GM10248 (cell line): ENCODE results near the gene YWHAB.

Experiments
- CTCF ChIA-PET: fragments of 300-600 bp; sonication (Branson Sonifier 250); formaldehyde crosslinking; extraction: SDS; loops from one replicate; lab custom pipeline; 2021; ENCODE audit warnings: antibody characterized with exemption; lab: Yijun Ruan, JAX
- POLR2A ChIA-PET: fragments of 350-650 bp; sonication (Branson Sonifier 250); formaldehyde crosslinking; extraction: SDS; loops from one replicate; lab custom pipeline; 2020; ENCODE audit warnings: antibody characterized with exemption; lab: Yijun Ruan, JAX
- DNase-seq: peaks from one replicate; pipeline ENCODE4 v3.0.0; 2012; ENCODE audit errors: extremely low spot score
- TF ChIP-seq, protein P1 (sequence below): IDR thresholded peaks from 2 replicates; pipeline ENCODE4 v1.5.1; 2012; ENCODE audit warnings: mild to moderate bottlenecking, low read depth; ENCODE audit errors: extremely low read depth, missing control alignments, control extremely low read depth

Gene YWHAB

DNA sequence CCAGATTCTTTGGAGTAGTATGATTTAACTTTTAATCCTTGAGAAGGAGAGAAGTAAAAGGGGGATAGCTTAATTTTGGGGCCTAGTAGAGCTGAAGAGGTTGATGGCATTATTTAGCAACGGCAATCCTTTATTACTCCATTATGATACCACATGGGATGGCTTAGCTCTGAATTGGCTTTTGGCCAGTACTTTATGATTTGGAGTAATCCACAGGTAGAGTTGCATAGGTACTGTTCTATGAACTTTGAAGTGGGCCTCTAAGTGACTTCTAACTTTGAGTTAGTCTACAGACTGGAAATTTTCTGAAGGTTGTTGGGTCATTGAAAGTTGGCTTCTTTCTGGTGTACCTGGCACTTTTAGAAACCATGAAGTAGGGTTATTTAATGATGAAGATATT lies 11.6 kb downstream of the YWHAB start:
- no peak for DNase-seq
- CTCF ChIA-PET: interaction anchor here (1.4 to 3.6 kb wide), 3 partner anchors 9 to 13 kb away, joined by 5 to 13 read pairs (median 7); partner anchors contain the start of gene PABPC1L
- POLR2A ChIA-PET: interaction anchor here (0.6 to 0.9 kb wide), 2 partner anchors 12 to 464 kb away, joined by 3 to 6 read pairs; partner anchors contain the start of gene YWHAB
- TF ChIP-seq, protein P1, sequence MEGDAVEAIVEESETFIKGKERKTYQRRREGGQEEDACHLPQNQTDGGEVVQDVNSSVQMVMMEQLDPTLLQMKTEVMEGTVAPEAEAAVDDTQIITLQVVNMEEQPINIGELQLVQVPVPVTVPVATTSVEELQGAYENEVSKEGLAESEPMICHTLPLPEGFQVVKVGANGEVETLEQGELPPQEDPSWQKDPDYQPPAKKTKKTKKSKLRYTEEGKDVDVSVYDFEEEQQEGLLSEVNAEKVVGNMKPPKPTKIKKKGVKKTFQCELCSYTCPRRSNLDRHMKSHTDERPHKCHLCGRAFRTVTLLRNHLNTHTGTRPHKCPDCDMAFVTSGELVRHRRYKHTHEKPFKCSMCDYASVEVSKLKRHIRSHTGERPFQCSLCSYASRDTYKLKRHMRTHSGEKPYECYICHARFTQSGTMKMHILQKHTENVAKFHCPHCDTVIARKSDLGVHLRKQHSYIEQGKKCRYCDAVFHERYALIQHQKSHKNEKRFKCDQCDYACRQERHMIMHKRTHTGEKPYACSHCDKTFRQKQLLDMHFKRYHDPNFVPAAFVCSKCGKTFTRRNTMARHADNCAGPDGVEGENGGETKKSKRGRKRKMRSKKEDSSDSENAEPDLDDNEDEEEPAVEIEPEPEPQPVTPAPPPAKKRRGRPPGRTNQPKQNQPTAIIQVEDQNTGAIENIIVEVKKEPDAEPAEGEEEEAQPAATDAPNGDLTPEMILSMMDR: no peak

GRCh38 chr20:44900231-44900854 lies 14.8 kb downstream of the YWHAB start:
- TF ChIP-seq, protein P1: no peak
- POLR2A ChIA-PET: no interaction called here
- CTCF ChIA-PET: interaction anchor here (1.2 kb wide), 1 partner anchor 143 kb away, joined by 3 read pairs; no protein-coding TSS in a partner anchor
- DNase-seq: no peak

DNA sequence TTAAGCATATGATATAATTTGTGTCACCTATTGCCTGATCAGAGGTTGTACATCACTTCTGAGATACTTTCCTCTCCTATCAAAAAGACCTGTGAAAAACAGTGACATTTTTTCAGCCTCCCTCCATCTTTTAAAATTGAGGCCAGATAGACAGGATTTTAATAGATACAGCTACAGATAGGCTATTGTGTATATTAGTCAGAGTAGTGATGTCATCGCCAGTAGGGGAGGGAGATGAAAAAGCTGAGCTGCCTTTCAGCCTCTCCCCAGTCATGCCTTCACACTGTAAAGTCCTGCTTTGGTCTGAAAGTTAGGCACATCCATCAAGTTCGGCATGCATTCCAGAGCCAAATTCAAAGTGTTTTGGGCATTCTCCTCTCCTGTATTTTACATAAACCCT lies 16.5 kb downstream of the YWHAB start:
- TF ChIP-seq, protein P1: no peak
- ChIA-PET POLR2A (no interaction called here), CTCF (interaction anchor here (1.1 to 1.6 kb wide), 4 partner anchors 9 to 44 kb away, joined by 3 to 5 read pairs (median 3); no protein-coding TSS in a partner anchor)
- no peak for DNase-seq

- no peak for DNase-seq
- TF ChIP-seq, protein P1: no peak
- ChIA-PET POLR2A (no interaction called here), CTCF (interaction anchor here (1.0 to 1.3 kb wide), 2 partner anchors 12 to 16 kb away, joined by 4 to 5 read pairs; no protein-coding TSS in a partner anchor)
These were observed 18.9 kb downstream of the YWHAB start for GRCh38 chr20:44904377-44904776.

DNA sequence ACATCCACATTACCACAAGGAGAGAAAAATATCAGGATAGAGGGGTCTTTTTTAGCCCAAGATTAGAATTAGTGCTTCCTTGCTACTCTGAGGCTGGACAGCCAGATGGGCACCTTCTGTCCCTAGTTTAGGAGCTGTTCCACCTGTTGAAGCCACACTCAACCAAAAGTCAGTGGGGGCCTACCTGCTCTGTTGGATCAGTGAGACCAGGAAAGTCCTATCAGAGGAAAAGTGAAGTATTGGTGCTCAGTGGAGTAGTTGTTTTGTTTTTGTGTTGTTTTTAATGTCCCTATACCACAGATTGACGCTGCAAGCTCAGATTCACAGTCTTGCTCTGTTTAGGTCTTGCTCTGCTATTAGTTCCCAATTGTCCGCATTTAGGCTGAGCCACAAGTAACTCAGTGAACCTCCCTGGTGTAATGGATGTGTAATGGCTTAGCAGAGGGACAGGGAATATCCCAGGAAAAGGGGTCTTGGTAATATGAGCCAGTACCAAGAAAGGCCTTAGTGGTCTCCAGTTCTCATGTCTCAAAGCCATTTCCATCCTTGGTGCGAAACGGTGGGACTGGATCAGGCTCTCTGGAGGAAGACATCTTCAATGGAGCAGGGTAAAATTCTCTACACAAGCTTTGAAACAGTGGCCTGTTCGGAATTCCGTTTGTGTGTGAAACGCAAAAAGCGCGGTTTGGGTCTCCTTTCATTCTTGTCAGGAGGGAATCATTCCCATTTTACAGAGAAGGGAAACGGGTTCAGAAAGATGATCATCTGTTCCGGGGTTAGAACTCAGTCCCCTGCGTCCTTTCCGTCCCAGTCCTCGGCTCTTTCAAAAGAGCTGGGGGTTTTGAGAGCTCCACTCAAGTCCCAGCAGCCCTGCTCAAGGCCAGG lies 23.7 kb downstream of the YWHAB start:
- DNase-seq: no peak
- ChIA-PET CTCF (interaction anchor here (0.8 to 2.7 kb wide), 5 partner anchors 12 to 186 kb away, joined by 3 to 13 read pairs (median 3); no protein-coding TSS in a partner anchor), POLR2A (interaction anchor here (0.6 kb wide), 1 partner anchor 157 kb away, joined by 6 read pairs; no protein-coding TSS in a partner anchor)
- TF ChIP-seq, protein P1: no peak

DNA sequence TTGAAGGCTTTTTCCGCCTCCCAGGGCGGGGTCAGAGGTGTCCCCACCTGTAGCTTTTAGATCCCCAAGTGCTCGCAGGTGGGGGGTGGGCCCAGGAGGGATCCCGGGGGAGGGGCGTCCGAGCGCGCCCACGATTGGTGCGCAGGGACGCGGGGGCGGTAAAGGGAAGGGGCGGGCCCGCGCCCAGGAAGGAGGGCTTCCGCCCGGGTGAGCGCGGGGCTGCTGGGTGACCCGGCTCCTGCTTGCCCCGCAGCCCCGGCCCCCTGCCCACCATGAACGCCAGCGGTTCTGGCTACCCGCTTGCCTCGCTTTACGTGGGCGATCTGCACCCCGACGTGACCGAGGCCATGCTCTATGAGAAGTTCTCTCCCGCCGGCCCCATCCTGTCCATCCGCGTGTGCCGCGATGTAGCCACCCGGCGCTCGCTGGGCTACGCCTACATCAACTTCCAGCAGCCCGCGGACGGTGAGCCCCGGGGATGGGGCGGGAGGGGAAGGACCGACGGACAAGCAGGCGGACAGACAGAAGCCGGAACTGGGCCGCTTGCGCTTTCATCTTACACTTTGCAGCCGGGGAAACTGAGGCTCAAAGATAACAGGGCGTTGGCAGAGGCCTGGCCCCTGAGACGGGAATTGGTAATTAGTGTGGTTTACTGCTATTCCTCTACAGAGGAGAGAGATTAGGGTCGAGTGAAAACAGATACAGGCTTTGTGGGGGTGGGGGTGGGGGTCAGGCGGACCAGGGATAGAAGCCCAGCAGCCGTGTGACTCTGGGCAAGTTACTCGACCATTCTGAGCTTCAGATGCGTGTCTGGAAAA lies 24.6 kb downstream of the YWHAB start, which contains the start of gene PABPC1L:
Gene PABPC1L, plus strand, starts transcription at position 189 of the 818 bp plus-strand sequence. Its CDS starts 84 bp downstream, at position 273.
- ChIA-PET CTCF (interaction anchor here (0.8 to 2.7 kb wide), 4 partner anchors 14 to 186 kb away, joined by 3 to 13 read pairs (median 3); no protein-coding TSS in a partner anchor), POLR2A (interaction anchor here (0.6 kb wide), 1 partner anchor 158 kb away, joined by 6 read pairs; no protein-coding TSS in a partner anchor)
- peak; percentile 95 for DNase-seq
- TF ChIP-seq, protein P1: no peak
